H4 (cell line): Measurements from ENCODE around the gene ZNF750. TPM values are rescaled to one million over a fixed set of nuclear protein-coding genes. Genes with fewer than 3 reads are reported as not detected.

Experiments used
- DNase-seq: peaks from one replicate; pipeline ENCODE4 v3.0.0-alpha.2; 2015; ENCODE audit warnings: low spot score
- total RNA-seq: library from RNA; depleted of rRNA; stranded (reverse); fragments of >200 nt; shearing (Covaris generic); gene quantifications from 2 replicates; pipeline ENCODE4 v1.2.3, GENCODE V29; 2014; rRNA removed

Gene ZNF750
- total RNA-seq = not detected in 2 replicates

DNA sequence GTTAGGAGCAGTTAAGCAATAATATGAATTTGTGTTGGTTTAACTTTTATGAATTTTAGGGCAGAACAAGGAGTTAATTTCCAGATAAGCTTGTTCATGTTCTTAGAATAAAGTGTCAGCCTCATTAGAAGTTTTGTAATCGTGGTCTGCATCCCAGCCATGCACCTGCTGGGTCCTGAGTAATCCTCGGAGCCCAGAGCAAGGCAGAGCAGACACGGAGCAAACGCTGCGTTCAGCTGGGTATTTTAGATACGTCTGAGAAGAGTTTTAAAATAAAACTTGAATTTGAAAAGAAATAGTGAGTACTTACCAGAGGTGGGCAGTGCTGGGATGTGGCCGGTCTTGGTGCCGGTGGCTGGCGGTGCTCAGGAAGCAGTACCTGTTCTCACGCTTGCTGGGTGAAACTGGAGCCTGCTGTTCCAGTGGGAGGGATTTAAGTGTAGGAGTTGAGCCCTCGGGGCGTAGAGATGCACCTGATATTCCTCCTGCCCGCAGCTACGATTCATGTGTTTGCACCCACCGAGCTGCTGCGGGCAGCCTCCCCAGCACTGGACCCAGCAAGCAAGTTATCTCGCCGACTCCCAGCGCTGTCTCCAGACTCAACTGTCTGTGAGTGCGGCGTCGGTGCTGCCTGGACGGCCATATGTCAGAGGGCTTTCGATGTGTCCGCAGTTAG, at the start of gene ZNF750:
TSS of gene ZNF750 (minus strand) at position 406 of the 676 bp plus-strand sequence. CDS start 7,568 bp downstream, outside the sequence.
- no peak for DNase-seq

DNA sequence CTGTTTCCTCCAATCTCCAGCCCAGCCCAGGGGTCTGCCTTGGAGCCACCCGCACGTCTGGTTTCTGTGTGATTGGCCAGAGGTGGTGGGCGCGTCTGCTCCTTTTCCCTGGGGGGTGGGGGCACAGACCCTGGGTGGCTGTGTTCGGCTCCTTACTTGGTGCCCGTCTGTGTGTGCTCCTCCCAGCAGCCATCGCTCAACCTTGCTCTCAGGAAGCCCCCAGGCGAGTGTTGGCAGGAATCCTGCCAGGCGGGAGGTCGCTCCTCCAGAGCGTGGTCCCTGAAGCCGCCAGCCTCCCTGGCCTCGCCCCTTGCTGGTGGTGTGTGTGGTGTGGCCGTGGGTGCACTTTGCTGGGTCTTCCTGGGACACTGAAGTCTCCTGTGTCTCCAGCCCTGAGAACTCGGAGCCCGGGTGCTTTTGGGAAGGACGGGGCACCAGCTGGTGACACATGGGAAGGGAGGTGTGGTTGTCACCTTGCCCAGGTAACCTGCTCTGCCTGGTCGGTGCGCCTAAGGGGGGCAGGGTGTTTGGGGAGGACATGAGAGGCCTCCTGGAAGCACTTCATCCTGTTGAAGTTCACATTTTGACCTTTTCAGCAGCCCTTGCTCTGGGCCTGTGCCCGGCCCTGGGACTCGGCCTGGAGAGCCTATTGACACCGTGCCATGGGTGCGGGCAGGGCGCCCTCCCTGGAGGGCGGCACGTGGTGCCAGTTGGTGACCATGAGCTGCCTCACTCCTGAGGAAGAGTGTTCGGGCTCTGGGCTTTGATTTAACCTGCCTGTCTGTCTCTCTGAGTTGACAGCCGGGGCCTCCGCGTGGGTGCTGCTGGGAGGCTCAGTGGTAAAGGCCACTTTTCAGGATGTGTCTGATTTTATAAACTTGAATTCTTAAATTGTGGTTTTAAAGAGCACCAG, 49.0 kb upstream of the ZNF750 start:
- no peak for DNase-seq

GRCh38 chr17:82887255-82888164, 47.7 kb upstream of the ZNF750 start:
- peak; percentile 49 for DNase-seq

- DNase-seq = no peak
These were observed 45.1 kb upstream of the ZNF750 start for GRCh38 chr17:82884970-82885353.

- DNase-seq = no peak
These were observed 44.6 kb upstream of the ZNF750 start for GRCh38 chr17:82884341-82884969.

DNA sequence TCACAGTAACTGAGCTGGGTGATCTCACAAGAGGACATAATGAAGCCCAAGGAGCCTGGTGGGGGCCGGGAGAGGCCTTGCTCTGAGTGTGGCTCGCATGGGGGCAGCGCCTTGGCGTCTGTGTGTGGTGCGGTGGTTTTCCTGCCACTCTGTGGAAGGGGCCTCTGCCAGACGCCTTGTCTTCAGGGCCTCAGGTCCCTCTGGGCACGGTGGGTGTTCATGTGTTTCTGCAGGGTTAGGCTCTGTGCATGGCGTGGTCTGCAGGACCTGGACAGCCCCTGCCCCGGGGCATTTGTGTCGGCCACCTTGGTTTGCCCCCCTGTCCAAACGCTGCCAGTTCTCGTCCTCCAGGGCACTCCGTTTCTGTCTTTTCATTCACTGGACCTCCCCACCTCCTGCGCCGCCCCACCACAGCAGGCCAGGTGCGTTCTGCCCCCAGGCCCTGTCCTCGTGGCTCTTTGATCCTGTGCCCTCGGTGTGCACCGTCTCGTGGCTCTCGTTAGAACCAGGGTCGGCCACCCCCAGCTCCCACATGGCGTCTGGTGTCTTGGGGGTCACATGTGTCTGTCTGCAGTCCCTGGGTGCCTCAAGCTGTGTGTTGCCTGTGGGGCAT, 43.7 kb upstream of the ZNF750 start:
- DNase-seq = no peak

DNA sequence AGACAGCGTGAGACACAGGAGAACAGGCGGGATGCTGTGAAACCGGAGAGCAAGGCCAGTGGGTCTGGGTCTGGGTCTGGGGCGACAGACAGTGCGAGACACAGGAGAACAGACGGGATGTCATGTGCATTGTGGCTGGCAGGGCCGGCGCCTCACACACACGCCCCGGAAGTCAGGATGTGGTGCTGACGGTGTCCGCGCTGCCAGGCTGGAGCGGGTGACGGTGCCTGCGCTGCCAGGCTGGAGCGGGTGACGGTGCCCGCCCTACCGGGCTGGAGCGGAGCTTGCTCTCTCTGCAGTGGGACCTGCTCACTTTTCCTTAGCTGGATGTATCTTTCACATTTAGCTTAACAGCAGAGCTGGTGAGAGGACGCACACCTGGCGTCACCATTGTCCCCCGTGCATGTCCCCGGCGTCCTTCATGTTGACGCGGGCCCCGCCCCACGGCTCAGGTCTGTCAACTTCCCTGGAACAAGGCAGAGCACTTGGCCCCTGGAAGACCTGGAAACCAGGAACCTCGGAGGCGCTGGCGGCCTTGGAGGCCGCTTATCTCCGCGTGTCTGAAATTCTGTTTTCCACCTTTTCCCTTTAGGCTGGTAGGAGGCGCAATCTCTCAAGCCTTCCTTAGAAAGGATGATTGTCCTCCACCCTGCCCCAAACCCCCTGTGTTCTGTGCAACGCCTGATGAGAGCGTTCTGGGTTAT, 43.0 kb upstream of the ZNF750 start:
- no peak for DNase-seq

DNA sequence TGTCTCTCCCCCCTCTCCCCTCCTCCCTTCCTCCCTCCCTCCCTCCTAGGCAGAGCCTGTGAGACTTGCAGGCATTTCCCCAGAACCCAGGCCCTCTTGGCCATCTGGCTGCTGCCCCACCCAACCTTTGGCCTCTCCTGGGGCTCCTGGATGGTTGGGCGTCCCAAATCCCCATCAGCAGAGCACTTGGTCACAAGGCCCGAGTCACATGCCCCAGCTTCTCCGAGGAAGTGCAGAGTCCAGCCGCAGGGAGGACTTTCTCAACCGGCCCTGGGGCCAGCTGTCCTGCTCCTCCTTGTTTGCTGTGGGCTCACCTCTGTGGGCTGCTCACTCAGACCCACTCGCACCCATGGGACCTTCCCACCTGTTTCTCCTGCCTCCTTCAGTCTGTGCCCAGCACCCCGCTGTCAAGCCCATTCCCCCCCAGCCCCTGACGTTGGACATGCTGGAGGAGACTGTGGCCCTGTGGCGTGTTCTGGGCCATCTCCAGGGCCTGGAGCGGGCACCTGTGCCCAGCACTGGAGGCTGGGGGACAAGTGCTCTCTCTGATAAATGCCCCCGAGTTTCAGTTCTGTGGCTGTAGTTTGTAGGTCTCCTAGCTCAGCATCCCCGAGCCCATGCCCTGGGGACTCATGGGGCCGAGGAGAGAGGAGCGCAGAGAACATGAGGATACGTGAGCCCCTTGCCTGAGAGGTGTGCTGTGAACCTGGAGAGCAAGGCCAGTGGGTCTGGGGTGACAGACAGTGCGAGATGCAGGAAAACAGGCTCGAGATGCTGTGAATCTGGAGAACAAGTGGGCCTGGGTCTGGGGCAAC, 42.3 kb upstream of the ZNF750 start:
- DNase-seq = no peak

DNA sequence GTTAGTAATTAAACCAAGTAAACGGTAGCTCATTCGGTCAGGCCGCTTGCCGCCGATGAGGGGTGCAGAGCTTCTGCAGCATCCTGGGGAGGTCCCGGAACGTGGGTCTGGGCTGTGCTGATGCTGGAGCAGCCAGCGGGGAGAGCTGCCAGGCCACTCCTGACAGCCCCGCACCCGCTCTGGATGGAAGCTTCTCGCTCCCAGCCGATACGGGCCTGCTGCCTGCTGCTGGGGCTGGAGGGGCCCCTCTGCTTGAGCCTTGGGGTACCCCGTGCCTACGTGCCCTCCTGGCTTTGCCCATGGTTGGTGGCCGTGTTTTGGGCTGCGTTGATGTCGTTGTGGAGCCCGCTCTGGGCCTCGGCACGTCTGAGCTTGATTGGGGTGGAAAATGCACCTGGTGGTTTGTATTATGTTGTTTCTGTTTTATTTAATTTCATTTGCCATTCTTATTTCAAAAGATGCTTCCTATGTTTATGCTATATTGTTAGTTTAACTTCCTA, 41.6 kb upstream of the ZNF750 start:
- DNase-seq = no peak

GRCh38 chr17:82880620-82881323, 41.0 kb upstream of the ZNF750 start:
- DNase-seq = no peak

DNA sequence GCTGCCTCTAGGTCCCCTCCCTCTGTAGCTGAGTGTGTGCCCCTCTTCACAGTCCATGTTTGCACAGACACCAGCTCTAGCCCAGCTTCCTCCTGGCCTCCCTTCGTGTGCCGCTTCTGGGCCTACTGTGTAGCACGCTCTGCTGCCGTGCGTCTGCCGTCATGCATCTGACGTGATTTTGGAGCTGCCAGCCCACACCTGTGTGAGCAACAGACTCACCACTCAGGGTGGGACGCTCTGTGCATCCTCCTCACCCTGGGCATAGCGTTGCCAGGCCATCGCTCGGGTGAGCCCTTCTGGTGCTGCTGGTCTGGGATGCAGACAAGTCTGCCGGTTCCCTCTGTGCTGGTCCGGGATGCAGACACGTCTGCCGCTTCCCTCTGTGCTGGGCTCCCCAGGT, 39.4 kb upstream of the ZNF750 start:
- DNase-seq = no peak

GRCh38 chr17:82878527-82878926, 38.7 kb upstream of the ZNF750 start:
- no peak for DNase-seq

- no peak for DNase-seq
These were observed 37.0 kb upstream of the ZNF750 start for GRCh38 chr17:82876602-82877379.

DNA sequence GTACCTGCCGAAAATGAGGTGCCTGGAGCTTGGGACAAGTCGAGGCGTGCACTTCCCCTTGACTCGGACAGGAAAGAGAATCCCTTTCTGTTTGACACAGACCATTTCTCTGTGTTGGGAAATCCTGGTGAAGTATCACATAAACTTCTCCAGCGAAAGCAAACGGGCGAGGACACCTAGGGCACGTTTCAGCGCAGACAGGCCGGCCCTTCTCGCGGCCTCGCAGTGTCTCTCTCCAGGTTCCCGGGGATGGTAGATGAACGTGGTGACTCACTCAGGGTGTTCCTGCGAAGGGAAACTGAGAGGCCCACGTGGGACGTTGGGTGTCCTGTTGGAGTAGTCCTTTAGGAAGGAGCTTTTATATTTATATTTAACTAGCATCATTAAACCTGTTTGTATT, 36.3 kb upstream of the ZNF750 start:
- DNase-seq = no peak

DNA sequence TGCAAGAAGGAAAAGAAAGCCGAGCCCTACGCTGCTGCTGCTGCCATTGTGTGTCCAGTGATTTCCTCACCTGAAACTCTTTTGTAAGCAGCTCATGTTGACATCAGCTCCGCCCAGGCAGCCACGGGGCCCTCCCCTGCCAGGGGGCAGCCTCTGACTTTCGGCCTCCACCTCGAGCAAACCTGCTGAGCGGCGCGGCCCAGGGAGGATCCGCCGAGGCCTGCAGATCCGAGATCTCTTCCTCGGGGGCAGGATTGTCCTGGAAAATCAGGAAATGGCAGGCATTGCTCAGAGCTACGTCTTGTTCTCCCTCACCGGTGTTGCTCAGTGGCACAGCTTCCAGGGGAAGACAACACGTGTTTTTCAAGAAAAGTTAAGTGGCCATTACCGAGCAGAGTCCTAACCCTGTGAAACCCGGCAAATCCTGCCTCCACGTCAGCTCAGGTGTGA, 35.6 kb upstream of the ZNF750 start:
- no peak for DNase-seq

- no peak for DNase-seq
These were observed 34.4 kb upstream of the ZNF750 start for GRCh38 chr17:82874011-82874835.

DNA sequence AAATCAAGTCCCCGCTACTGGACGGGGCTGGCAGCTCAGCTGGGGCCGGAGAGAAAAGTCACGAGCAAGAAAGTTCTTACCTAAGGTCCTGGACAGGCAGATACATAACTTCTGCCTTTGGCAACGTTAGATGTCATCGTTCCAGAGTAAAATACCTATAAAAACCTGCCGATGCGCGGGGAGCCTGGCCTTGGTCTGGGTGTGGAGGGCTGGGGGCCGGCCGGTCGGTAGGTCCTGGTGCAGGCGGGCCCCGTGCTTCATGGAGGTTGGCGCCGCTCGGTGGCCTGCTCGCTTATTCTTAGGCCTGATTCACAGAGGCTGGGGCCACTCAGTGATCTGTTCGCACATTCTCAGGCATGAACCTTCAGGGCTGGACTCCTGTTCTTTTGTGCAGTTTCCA, 33.7 kb upstream of the ZNF750 start:
- DNase-seq = no peak
